Testis (tissue), 3 donors: ENCODE measurements around the gene G2E3. TPM values are rescaled to one million over a fixed set of nuclear protein-coding genes. Genes with fewer than 3 reads are reported as not detected.

Source experiments
- DNase-seq: peaks from one replicate; pipeline ENCODE4 v3.0.0-alpha.2; 2019
- H3K27ac ChIP-seq, 2 donors: fragments of 200-600 bp; sonication (generic); one replicate each; pipeline ENCODE4 v1.5.1; 2019
- H3K27me3 ChIP-seq: fragments of 200-600 bp; sonication (generic); one replicate; pipeline ENCODE4 v1.5.1; 2019
- H3K36me3 ChIP-seq: fragments of 200-600 bp; sonication (generic); one replicate; pipeline ENCODE4 v1.5.1; 2017; ENCODE audit warnings: low read depth; ENCODE audit errors: missing control alignments
- H3K4me1 ChIP-seq: fragments of 200-600 bp; sonication (generic); one replicate; pipeline ENCODE4 v1.5.1; 2019
- H3K4me3 ChIP-seq, 2 donors: fragments of 200-600 bp; sonication (generic); one replicate each; pipeline ENCODE4 v1.5.1; 2017 to 2019
- H3K9me3 ChIP-seq: fragments of 200-600 bp; sonication (generic); one replicate; pipeline ENCODE4 v1.5.1; 2017
- CTCF ChIP-seq, 3 experiments: fragments of 450-650 bp in 2 of 3; fragments of 200-600 bp in 1 of 3; sonication (generic) in 1 of 3; IDR thresholded peaks; one replicate each; pipeline ENCODE4 v1.5.1; 2016 to 2019; ENCODE audit warnings: antibody characterized with exemption in 3 of 3, mild to moderate bottlenecking in 2 of 3, moderate library complexity in 1 of 3
- POLR2A ChIP-seq: fragments of 450-650 bp; IDR thresholded peaks from one replicate; pipeline ENCODE4 v1.6.1; 2017; ENCODE audit warnings: antibody characterized with exemption, mild to moderate bottlenecking, moderate library complexity
- WGBS, 2 donors: methylation state at CpG; one replicate each; pipeline ENCODE4 v1.1.5; 2018; 5-methylcytosine and 5-hydroxymethylcytosine counted together
- intact Hi-C: fragments of 100-400 bp; cut with DNase I; formaldehyde crosslinking; loops from one replicate; pipeline ENCODE4 v1.15.1; 2023; ENCODE audit warnings: low total_unique reads
- polyA plus RNA-seq: library from polyadenylated mRNA; stranded (reverse); fragments of 350-450 nt; fragmentation: Illumina TruSeq; extraction: RNeasy Lipid Tissue Mini Kit (QIAGEN cat#74804); gene quantifications from one replicate; pipeline ENCODE4 v1.2.3, GENCODE V29; 2014; ENCODE audit warnings: low read depth, low replicate concordance; ENCODE audit not compliant: insufficient read depth
- total RNA-seq, 2 donors: library from RNA; depleted of rRNA; stranded (reverse); fragments of >200 nt; gene quantifications; one replicate each; pipeline ENCODE4 v1.2.3, GENCODE V29; 2016

Gene G2E3
- total and polyA plus RNA-seq, 3 donors from 2014 or later, result 29.5 to 53.2 (median 42.7) TPM

GRCh38 chr14:30520536-30520935 lies 38.4 kb upstream of the G2E3 start:
- H3K36me3 ChIP-seq, result no peaks in the 10 kb centered on the region
- no peak overlapping the region for H3K27ac ChIP-seq
- TF ChIP-seq CTCF (IDR thresholded peaks at IDR 0.05), result no peak
- no peak for TF ChIP-seq POLR2A
- WGBS, 2 donors, result 73 to 74% methylated on average over 2 of the region's 2 CpGs
- H3K4me1 ChIP-seq, result no peaks in the 10 kb centered on the region
- no peak overlapping the region for H3K4me3 ChIP-seq
- intact Hi-C loops, result no loop called here
- no peak for DNase-seq
- H3K27me3 ChIP-seq, result no peaks in the 10 kb centered on the region
- H3K9me3 ChIP-seq, result no peaks in the 10 kb centered on the region

GRCh38 chr14:30521899-30522736 lies 36.8 kb upstream of the G2E3 start:
- Histone ChIP-seq H3K27me3 (no peaks in the 10 kb centered on the region), H3K36me3 (no peaks in the 10 kb centered on the region), H3K4me1 (no peaks in the 10 kb centered on the region), H3K4me3 (no peak overlapping the region), H3K27ac (no peak overlapping the region), H3K9me3 (no peaks in the 10 kb centered on the region)
- intact Hi-C loops, result no loop called here
- TF ChIP-seq POLR2A (no peak), CTCF (IDR thresholded peaks at IDR 0.05) (peak; percentile 14 to 72 (median 49))
- DNase-seq, result no peak
- WGBS, 2 donors, result 45 to 47% methylated on average over 9 of the region's 9 CpGs

GRCh38 chr14:30525833-30526232 lies 33.1 kb upstream of the G2E3 start:
- Histone ChIP-seq H3K27me3 (no peaks in the 10 kb centered on the region), H3K27ac (no peak overlapping the region), H3K9me3 (no peaks in the 10 kb centered on the region), H3K4me3 (no peak overlapping the region), H3K36me3 (no peaks in the 10 kb centered on the region), H3K4me1 (no peaks in the 10 kb centered on the region)
- 90 to 100% methylated on average over 2 of the region's 2 CpGs for WGBS, 2 donors
- intact Hi-C loops, result no loop called here
- TF ChIP-seq CTCF (IDR thresholded peaks at IDR 0.05) (no peak), POLR2A (no peak)
- no peak for DNase-seq

- DNase-seq, result no peak
- intact Hi-C loops, result no loop called here
- H3K4me1 ChIP-seq, result no peaks in the 10 kb centered on the region
- TF ChIP-seq CTCF (IDR thresholded peaks at IDR 0.05), result no peak
- no peak for TF ChIP-seq POLR2A
- H3K9me3 ChIP-seq, result no peaks in the 10 kb centered on the region
- H3K4me3 ChIP-seq, result no peak overlapping the region
- H3K27ac ChIP-seq, result no peak overlapping the region
- no peaks in the 10 kb centered on the region for H3K27me3 ChIP-seq
- WGBS, 2 donors, result 94 to 96% methylated on average over 7 of the region's 7 CpGs
- no peaks in the 10 kb centered on the region for H3K36me3 ChIP-seq
Measured at GRCh38 chr14:30527196-30527595, 31.8 kb upstream of the G2E3 start.

- intact Hi-C loops, result no loop called here
- WGBS, 2 donors, result 85 to 87% methylated on average over 5 of the region's 5 CpGs
Measured at GRCh38 chr14:30528119-30528518, 30.8 kb upstream of the G2E3 start.

More at GRCh38 chr14:30528119-30528518, 30.8 kb upstream of the G2E3 start:
- Histone ChIP-seq H3K27me3 (no peaks in the 10 kb centered on the region), H3K4me3 (no peak overlapping the region), H3K36me3 (no peaks in the 10 kb centered on the region), H3K9me3 (no peaks in the 10 kb centered on the region), H3K4me1 (no peaks in the 10 kb centered on the region), H3K27ac (no peak overlapping the region)
- no peak for TF ChIP-seq POLR2A
- no peak for TF ChIP-seq CTCF (IDR thresholded peaks at IDR 0.05)
- DNase-seq, result no peak
